A673 (cell line): Measurements from ENCODE around the gene PIRT. TPM values are rescaled to one million over a fixed set of nuclear protein-coding genes. Genes with fewer than 3 reads are reported as not detected.

ENCODE experiments used
- BruUV-seq: library from RNA; stranded (reverse); fragments of 400-500 nt; replicated peaks from 2 replicates; lab custom pipeline; 2021; lab: Mats Ljungman, UMichigan
- CTCF ChIA-PET: fragments of 300-600 bp; sonication (Branson Sonifier 250); formaldehyde crosslinking; loops from one replicate; lab custom pipeline; 2022; ENCODE audit warnings: antibody characterized with exemption; lab: Charles Lee
- POLR2A ChIA-PET: fragments of 300-600 bp; sonication (Branson Sonifier 250); formaldehyde crosslinking; loops from one replicate; lab custom pipeline; 2022; ENCODE audit warnings: antibody characterized with exemption; ENCODE audit not compliant: low non-redundant PET; lab: Charles Lee
- DNase-seq: peaks from one replicate; pipeline ENCODE4 v3.0.0-alpha.2; 2015; ENCODE audit warnings: low spot score
- H3K27ac ChIP-seq: fragments of 200-600 bp; sonication (generic); 2 replicates; pipeline ENCODE4 v1.5.1; 2016; ENCODE audit warnings: mixed run types, low read depth, mild to moderate bottlenecking, mixed read lengths, antibody characterized with exemption, low read length; ENCODE audit not compliant: poor library complexity, severe bottlenecking
- H3K27me3 ChIP-seq: fragments of 200-600 bp; sonication (generic); replicated peaks from 2 replicates; pipeline ENCODE4 v1.6.1; 2017; ENCODE audit warnings: mixed run types, low read depth, mild to moderate bottlenecking, mixed read lengths, antibody characterized with exemption, low read length; ENCODE audit not compliant: insufficient read depth, poor library complexity
- H3K36me3 ChIP-seq: fragments of 200-600 bp; sonication (generic); 2 replicates; pipeline ENCODE4 v1.6.1; 2016; ENCODE audit warnings: mixed run types, mild to moderate bottlenecking, mixed read lengths, antibody characterized with exemption, low read length; ENCODE audit not compliant: insufficient read depth, poor library complexity, severe bottlenecking
- H3K4me1 ChIP-seq: fragments of 200-600 bp; sonication (generic); 2 replicates; pipeline ENCODE4 v1.6.1; 2017; ENCODE audit warnings: mixed run types, mild to moderate bottlenecking, mixed read lengths, antibody characterized with exemption, low read length; ENCODE audit not compliant: insufficient read depth, poor library complexity, severe bottlenecking
- H3K4me3 ChIP-seq: fragments of 200-600 bp; sonication (generic); 2 replicates; pipeline ENCODE4 v1.5.1; 2016; ENCODE audit warnings: low read depth, mixed run types, mild to moderate bottlenecking, mixed read lengths, low read length; ENCODE audit not compliant: poor library complexity, severe bottlenecking
- H3K9me3 ChIP-seq: fragments of 200-600 bp; sonication (generic); 2 replicates; pipeline ENCODE4 v1.6.1; 2016; ENCODE audit warnings: mixed run types, low read depth, mild to moderate bottlenecking, mixed read lengths, antibody characterized with exemption, low read length; ENCODE audit not compliant: poor library complexity, severe bottlenecking
- EZH2 ChIP-seq: fragments of 200-600 bp; sonication (generic); IDR thresholded peaks from 2 replicates; pipeline ENCODE4 v1.6.1; 2017; ENCODE audit warnings: borderline replicate concordance, low read depth, mild to moderate bottlenecking, mixed read lengths, antibody characterized with exemption, low read length; ENCODE audit not compliant: poor library complexity, severe bottlenecking
- intact Hi-C: fragments of 100-400 bp; cut with micrococcal nuclease; formaldehyde crosslinking; loops from one replicate; pipeline ENCODE4 v1.10.0; 2022; ENCODE audit not compliant: unreplicated experiment
- total RNA-seq: library from RNA; stranded (reverse); gene quantifications from 2 replicates; pipeline ENCODE4 v1.2.3, GENCODE V29; 2021
- TF ChIP-seq, protein P1 (sequence below): fragments of 300-800, 200-600 bp; sonication (generic); conservative IDR thresholded peaks from 2 replicates; pipeline ENCODE4 v1.5.1; 2017; ENCODE audit warnings: low read depth, mild to moderate bottlenecking, antibody characterized with exemption, low read length, moderate library complexity, mixed read lengths

Gene PIRT
- total RNA-seq, 1 experiment from 2014 or later: not detected

DNA sequence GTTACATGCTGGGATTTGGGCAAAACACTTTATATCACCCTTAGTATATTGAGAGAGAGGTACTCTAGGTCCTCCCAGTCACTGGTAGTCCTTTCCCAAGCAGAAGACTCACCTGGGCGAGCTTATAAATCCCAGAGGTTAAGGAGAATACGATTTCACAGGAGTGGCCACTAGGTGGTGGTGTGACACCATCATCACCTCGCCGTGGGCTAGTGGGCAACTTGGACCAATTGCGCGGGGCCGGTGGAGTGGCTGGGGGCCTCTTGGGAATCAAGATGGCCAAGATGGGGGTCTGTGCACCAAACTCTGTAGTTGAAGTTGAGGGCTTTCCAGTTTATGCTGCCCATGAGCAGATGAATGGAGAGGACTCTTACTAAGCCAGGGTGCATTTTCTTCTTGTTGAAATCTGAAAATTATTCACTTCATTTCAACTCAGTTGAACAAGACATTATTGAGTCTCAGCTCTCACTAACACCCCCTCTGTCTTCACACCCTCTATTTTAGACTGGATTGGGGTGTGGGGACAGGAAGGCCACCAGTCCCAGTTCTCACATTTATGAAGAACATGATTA lies 38.2 kb upstream of the PIRT start:
- no peak for TF ChIP-seq EZH2
- TF ChIP-seq, protein P1, sequence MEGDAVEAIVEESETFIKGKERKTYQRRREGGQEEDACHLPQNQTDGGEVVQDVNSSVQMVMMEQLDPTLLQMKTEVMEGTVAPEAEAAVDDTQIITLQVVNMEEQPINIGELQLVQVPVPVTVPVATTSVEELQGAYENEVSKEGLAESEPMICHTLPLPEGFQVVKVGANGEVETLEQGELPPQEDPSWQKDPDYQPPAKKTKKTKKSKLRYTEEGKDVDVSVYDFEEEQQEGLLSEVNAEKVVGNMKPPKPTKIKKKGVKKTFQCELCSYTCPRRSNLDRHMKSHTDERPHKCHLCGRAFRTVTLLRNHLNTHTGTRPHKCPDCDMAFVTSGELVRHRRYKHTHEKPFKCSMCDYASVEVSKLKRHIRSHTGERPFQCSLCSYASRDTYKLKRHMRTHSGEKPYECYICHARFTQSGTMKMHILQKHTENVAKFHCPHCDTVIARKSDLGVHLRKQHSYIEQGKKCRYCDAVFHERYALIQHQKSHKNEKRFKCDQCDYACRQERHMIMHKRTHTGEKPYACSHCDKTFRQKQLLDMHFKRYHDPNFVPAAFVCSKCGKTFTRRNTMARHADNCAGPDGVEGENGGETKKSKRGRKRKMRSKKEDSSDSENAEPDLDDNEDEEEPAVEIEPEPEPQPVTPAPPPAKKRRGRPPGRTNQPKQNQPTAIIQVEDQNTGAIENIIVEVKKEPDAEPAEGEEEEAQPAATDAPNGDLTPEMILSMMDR: peak; percentile 75
- Histone ChIP-seq H3K27me3 (no peaks in the 10 kb centered on the region), H3K27ac (no peak overlapping the region), H3K4me1 (peaks cover 7% of the 10 kb centered on the region), H3K9me3 (no peaks in the 10 kb centered on the region), H3K36me3 (no peaks in the 10 kb centered on the region), H3K4me3 (no peak overlapping the region)
- ChIA-PET POLR2A (no interaction called here), CTCF (interaction anchor here (0.5 to 2.4 kb wide), 16 partner anchors 11 to 1445 kb away, joined by 3 to 14 read pairs (median 6); no protein-coding TSS in a partner anchor)
- DNase-seq: peak; percentile 65
- intact Hi-C loops: loop anchor here (2.0 to 10.0 kb wide), 6 partner anchors 366 to 1005 kb away; partner anchors contain the start of gene SHISA6
- BruUV-seq: no TSS peak

DNA sequence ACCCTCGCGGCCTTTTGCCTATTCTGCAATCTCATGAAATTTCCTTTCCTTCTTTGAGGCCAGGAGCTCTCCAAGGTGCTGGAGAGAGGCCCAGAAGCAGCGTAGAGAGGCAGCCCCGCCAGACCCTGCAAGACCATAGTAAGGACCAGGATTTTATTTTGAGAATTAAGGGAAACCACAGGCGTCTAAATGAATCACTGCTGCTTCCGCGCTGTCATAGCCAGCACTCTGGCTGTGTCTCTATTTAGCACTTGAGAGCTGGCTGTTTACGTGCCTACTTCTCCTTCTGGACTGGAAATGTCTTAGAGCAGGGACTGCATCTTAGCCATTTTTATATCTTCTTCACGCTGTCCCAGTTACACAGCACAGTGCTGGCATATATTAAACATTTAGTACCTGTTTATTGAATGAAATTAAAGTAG lies 37.6 kb upstream of the PIRT start:
- CTCF ChIA-PET: interaction anchor here (0.5 to 2.4 kb wide), 17 partner anchors 12 to 1446 kb away, joined by 3 to 14 read pairs (median 6); no protein-coding TSS in a partner anchor
- H3K4me3 ChIP-seq: no peak overlapping the region
- no peaks in the 10 kb centered on the region for H3K27me3 ChIP-seq
- no peak for TF ChIP-seq EZH2
- TF ChIP-seq, protein P1: no peak
- no peaks in the 10 kb centered on the region for H3K36me3 ChIP-seq
- intact Hi-C loops: loop anchor here (5.0 to 10.0 kb wide), 5 partner anchors 367 to 867 kb away; partner anchors contain the start of gene SHISA6
- POLR2A ChIA-PET: no interaction called here
- H3K9me3 ChIP-seq: no peaks in the 10 kb centered on the region
- H3K27ac ChIP-seq: no peak overlapping the region
- BruUV-seq: no TSS peak
- H3K4me1 ChIP-seq: peaks cover 7% of the 10 kb centered on the region
- DNase-seq: peak; percentile 66

DNA sequence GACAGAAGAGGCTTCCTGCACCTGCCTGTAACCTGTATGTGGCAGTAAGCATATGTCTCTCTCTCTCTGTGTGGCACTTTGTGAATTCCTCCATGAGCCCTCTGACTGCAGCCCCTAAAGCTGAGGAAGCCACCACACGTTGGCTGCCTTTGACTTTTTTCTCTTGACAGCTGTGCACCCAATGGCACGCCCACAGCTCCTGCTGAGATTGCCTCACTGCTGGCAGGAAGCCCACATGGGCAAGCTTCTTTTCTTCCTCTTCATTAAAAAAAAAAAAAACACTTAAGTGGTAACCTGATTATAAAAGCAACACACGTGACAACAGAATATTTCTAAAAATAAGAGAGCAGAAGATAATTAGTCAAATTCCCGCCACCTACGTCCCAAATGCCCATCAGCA lies 34.0 kb upstream of the PIRT start:
- CTCF ChIA-PET: interaction anchor here (0.7 to 1.1 kb wide), 3 partner anchors 772 to 1115 kb away, joined by 3 to 5 read pairs (median 3); no protein-coding TSS in a partner anchor
- intact Hi-C loops: loop anchor here (10.0 kb wide), 1 partner anchor 643 kb away; no protein-coding TSS in a partner anchor

More for the DNA sequence above, 34.0 kb upstream of the PIRT start:
- POLR2A ChIA-PET: interaction anchor here (0.6 kb wide), 1 partner anchor 773 kb away, joined by 8 read pairs; no protein-coding TSS in a partner anchor
- no peak overlapping the region for H3K4me3 ChIP-seq
- no peaks in the 10 kb centered on the region for H3K36me3 ChIP-seq
- TF ChIP-seq, protein P1: no peak
- no peak for TF ChIP-seq EZH2
- no TSS peak for BruUV-seq
- peak; percentile 78 for DNase-seq
- H3K4me1 ChIP-seq: peaks cover 7% of the 10 kb centered on the region
- H3K27ac ChIP-seq: no peak overlapping the region
- no peaks in the 10 kb centered on the region for H3K27me3 ChIP-seq
- no peaks in the 10 kb centered on the region for H3K9me3 ChIP-seq
